ENCODE data around the gene CIZ1.

CIZ1 gene

GRCh38 chr9:128117613-128118471 lies 73.5 kb downstream of the CIZ1 start:
- peaks cover 34% of the 10 kb centered on the region for H3K36me3 ChIP-seq
- TF ChIP-seq CTCF (IDR thresholded peaks at IDR 0.05), result peak; percentile 99
- H3K4me1 ChIP-seq (ENCODE audit: control insufficient read depth in 1 of 2, insufficient read depth in 1 of 2, low read depth in 1 of 2, low read length in 1 of 2), result peaks cover 5 to 8% of the 10 kb centered on the region in 2 experiments
- peak overlapping the region; percentile 27 for H3K27ac ChIP-seq
- H3K9me3 ChIP-seq, result no peaks in the 10 kb centered on the region
- H3K27me3 ChIP-seq, result no peaks in the 10 kb centered on the region
- H3K4me3 ChIP-seq (ENCODE audit: low read depth in 1 of 2, low read length in 1 of 2), result peak overlapping the region in 1 of 2 experiments; percentile 24

GRCh38 chr9:128116104-128117083 lies 75.0 kb downstream of the CIZ1 start:
- no peak for TF ChIP-seq CTCF (IDR thresholded peaks at IDR 0.05)
- Histone ChIP-seq H3K4me1 (ENCODE audit: control insufficient read depth in 1 of 2, insufficient read depth in 1 of 2, low read depth in 1 of 2, low read length in 1 of 2) (peaks cover 5 to 8% of the 10 kb centered on the region in 2 experiments), H3K4me3 (ENCODE audit: low read depth in 1 of 2, low read length in 1 of 2) (no peak overlapping the region)

More at GRCh38 chr9:128116104-128117083, 75.0 kb downstream of the CIZ1 start:
- Histone ChIP-seq H3K27me3 (no peaks in the 10 kb centered on the region), H3K27ac (no peak overlapping the region), H3K36me3 (peaks cover 20% of the 10 kb centered on the region), H3K9me3 (no peaks in the 10 kb centered on the region)

Data from neutrophil (primary cell).